GM12801 (cell line): ENCODE measurements around the gene MRC2.

ENCODE experiments used
- TF ChIP-seq, protein P1 (sequence below): IDR thresholded peaks from one replicate; pipeline ENCODE4 v1.5.1; 2011; ENCODE audit warnings: control low read depth; ENCODE audit not compliant: insufficient read length; ENCODE audit errors: extremely low read depth

The MRC2 gene

DNA sequence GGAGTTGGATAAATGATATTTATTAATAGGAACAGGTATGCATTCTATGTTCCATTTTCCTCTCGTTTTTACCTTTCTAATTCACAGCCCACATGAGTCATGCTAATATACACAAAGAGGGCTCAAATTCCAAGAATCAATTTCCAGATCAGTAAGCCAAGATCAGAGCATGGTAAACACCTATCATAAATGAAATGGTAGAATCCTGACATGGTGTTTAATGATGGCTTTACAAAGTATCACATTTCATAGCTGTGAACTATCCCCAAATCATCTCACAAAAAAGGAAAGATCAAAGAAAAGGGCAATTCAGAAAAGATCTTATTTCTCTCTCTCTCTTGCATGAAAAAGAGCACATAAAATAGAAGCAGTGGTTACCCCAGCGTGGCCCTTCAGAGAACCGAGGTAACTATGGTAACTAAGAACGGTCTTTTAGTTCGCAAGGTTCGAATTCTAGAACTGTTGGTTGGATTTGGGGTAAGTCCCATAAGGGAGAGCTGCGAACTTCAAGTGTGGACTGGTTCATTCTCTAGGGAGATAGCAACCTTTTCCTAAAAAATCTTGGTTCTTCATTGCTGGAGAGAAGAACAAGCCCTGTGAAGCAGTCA, 107.7 kb downstream of the MRC2 start:
- TF ChIP-seq, protein P1, sequence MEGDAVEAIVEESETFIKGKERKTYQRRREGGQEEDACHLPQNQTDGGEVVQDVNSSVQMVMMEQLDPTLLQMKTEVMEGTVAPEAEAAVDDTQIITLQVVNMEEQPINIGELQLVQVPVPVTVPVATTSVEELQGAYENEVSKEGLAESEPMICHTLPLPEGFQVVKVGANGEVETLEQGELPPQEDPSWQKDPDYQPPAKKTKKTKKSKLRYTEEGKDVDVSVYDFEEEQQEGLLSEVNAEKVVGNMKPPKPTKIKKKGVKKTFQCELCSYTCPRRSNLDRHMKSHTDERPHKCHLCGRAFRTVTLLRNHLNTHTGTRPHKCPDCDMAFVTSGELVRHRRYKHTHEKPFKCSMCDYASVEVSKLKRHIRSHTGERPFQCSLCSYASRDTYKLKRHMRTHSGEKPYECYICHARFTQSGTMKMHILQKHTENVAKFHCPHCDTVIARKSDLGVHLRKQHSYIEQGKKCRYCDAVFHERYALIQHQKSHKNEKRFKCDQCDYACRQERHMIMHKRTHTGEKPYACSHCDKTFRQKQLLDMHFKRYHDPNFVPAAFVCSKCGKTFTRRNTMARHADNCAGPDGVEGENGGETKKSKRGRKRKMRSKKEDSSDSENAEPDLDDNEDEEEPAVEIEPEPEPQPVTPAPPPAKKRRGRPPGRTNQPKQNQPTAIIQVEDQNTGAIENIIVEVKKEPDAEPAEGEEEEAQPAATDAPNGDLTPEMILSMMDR: no peak

DNA sequence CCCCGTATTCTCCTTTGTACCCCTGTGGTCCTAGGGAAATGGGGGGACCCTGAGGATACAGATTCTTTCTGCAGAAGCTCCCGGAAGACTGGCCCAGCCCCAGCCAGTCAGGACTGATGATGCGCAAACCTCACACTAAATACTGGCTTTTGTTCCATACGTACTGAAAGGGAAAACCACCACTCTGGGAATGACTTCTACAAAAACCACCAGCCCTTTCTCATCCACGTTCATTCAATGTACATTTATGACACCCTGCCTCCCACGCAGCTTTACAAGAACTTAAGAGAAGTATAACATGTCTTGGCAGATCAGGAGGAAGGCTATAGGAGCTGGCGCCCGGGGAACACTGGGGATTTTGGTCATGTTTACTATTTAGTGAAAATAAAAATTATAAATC, 110.0 kb downstream of the MRC2 start:
- TF ChIP-seq, protein P1: no peak

DNA sequence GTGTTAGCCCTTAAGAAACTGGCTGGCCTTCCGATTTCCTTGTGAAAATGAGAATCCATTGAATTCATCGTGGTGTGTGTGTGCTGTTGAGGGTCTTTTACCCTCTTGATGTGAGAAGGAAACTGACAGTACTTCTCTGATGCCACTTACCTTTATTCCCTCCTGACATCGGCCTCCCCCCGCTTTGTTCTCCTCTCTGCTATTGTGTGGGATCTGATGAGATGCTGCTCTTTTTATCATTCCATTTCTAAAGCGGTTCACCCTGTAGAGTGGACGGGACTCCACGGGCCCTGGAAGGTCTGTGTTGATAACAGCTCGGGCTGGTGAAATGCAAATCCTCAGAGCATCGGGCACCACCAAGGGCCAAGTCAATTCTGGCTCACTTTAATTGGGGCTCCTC, 110.8 kb downstream of the MRC2 start:
- TF ChIP-seq, protein P1: no peak

DNA sequence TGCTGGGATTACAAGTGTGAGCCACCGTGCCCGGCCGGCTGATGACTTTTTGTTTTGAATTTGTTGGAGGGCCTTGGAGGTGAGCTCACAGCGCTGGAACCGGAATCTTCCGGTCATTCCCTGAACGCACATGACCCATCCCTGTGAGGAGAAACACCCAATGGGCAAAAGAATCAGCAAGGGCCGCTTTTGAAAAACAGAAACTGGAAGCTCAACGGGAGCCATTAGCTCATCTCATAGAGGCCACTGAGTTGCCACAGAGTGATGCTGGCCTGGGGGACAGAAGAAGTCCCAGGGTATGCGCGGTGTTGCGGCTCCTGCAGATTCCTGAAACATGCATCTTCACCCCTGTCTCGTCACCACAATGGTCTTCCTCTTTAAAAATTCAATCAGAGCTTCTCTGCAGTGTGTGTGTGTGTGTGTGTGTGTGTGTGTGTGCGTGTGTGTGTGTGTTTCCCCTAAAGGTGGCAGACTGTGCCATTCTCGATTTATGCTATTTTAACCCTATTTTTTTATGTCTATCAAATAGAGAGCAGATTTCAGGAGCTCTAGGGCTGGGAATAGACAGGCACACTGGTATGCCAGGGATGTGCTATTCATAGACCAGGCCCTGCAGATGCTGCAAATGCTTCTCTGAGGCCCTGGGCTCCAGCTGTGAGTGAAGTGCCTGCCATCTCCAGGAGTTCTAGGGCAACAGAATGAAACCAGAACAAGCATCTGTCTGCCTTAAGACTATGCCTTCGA, 112.3 kb downstream of the MRC2 start:
- TF ChIP-seq, protein P1: no peak

DNA sequence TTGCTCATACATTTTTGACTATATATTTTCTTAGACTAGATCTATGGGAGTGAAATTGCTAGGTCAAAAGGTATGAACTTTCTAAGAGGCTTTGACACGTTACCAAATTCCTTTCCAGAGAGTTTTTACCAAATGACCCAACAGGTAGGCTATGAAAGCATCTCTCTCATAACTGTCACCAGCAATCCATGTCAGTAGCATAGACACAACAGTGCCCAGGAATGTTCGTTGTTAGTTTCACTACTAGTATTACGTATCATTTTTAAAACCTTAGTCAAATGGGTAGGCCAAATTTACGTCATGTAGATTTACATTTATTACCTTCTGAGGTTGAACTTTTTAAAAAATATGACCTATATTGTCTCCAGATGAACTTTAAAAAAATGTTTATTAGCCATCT, 113.8 kb downstream of the MRC2 start:
- TF ChIP-seq, protein P1: no peak
